Measurements from ENCODE around the gene SLC1A1.

The SLC1A1 gene

GRCh38 chr9:4622016-4622415 lies 131.7 kb downstream of the SLC1A1 start:
- no peak for DNase-seq

GRCh38 chr9:4630836-4631235 lies 140.6 kb downstream of the SLC1A1 start:
- no peak for DNase-seq
